IMR-90 (cell line): ENCODE results near the gene C1QTNF1.

Experiments
- BHLHE40 ChIP-seq: fragments of 150-350 bp; IDR thresholded peaks from 2 replicates; pipeline ENCODE4 v1.6.1; 2016; ENCODE audit warnings: mild to moderate bottlenecking, low read depth, low read length
- CEBPB ChIP-seq: IDR thresholded peaks from 2 replicates; pipeline ENCODE4 v1.6.1; 2012; ENCODE audit warnings: low read depth, low read length, improper control_type of control experiment
- CTCF ChIP-seq: conservative IDR thresholded peaks from 2 replicates; pipeline ENCODE4 v1.5.1; 2012; ENCODE audit warnings: mild to moderate bottlenecking, low read depth, low read length, improper control_type of control experiment
- FOS ChIP-seq: fragments of 150-350 bp; IDR thresholded peaks from 2 replicates; pipeline ENCODE4 v1.6.1; 2016; ENCODE audit warnings: low read depth, low read length
- MAFK ChIP-seq: IDR thresholded peaks from 2 replicates; pipeline ENCODE4 v1.6.1; 2012; ENCODE audit warnings: low read depth, low read length, improper control_type of control experiment
- MXI1 ChIP-seq: IDR thresholded peaks from 2 replicates; pipeline ENCODE4 v1.6.1; 2012; ENCODE audit warnings: low read depth, mild to moderate bottlenecking, low read length, moderate library complexity, borderline replicate concordance
- NFE2L2 ChIP-seq: fragments of 150-350 bp; IDR thresholded peaks from 2 replicates; pipeline ENCODE4 v1.6.1; 2016; ENCODE audit warnings: low read depth, mild to moderate bottlenecking, low read length
- POLR2A ChIP-seq: IDR thresholded peaks from 2 replicates; pipeline ENCODE4 v1.6.1; 2012; ENCODE audit warnings: mild to moderate bottlenecking, low read depth, low read length
- RAD21 ChIP-seq: IDR thresholded peaks from 2 replicates; pipeline ENCODE4 v1.6.1; 2012; ENCODE audit warnings: low read length, improper control_type of control experiment
- RCOR1 ChIP-seq: IDR thresholded peaks from 2 replicates; pipeline ENCODE4 v1.6.1; 2012; ENCODE audit warnings: mild to moderate bottlenecking, low read length, improper control_type of control experiment; ENCODE audit not compliant: insufficient replicate concordance
- RFX5 ChIP-seq: IDR thresholded peaks from 2 replicates; pipeline ENCODE4 v1.8.0; 2012; ENCODE audit warnings: low read depth, mild to moderate bottlenecking, low read length, moderate library complexity
- SMC3 ChIP-seq: fragments of 150-350 bp; IDR thresholded peaks from 2 replicates; pipeline ENCODE4 v1.6.1; 2016; ENCODE audit warnings: low read depth, mild to moderate bottlenecking, antibody characterized with exemption, low read length, moderate library complexity
- TF ChIP-seq, protein P1 (sequence below): fragments of 150-350 bp; IDR thresholded peaks from 2 replicates; pipeline ENCODE4 v1.6.1; 2017; ENCODE audit warnings: mild to moderate bottlenecking, antibody characterized with exemption, low read length, low read depth
- TF ChIP-seq, protein P2 (sequence below): fragments of 150-350 bp; IDR thresholded peaks from 2 replicates; pipeline ENCODE4 v1.6.1; 2016; ENCODE audit warnings: low read depth, mild to moderate bottlenecking, low read length, moderate library complexity, borderline replicate concordance

DNA sequence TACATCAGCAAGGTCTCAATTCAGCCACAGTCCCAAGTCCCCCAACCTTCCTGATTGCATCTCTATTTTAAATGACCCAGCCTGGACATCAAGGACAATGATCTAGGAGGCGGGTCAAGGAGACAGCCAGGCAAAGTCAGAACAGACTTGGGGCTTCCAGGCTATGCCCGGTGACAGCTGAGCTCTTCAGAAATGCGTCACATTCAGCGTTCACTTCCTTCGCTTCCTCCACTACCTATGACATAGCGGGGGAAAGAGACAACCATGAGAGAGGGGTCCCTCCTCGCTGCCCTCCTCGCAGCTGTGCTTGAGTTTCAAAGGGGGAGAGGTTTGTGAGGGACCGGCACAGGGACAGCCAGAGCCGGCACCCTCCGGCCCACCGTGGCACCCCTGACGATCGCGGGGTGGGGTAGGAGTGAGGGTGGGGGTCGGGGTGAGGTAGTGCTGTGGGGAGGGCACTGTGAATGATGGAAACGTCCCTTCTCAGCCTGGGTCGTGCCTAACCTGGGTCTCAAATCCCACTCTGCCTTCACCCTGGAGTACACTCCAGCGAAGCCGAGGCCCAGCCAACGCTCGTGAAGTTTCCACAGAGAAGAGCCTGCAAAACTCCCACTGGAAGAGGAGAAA is 31.9 kb upstream of the C1QTNF1 start:
- TF ChIP-seq POLR2A (no peak), CTCF (no peak), SMC3 (no peak), RAD21 (no peak), RCOR1 (no peak), NFE2L2 (no peak), RFX5 (no peak), CEBPB (no peak), MAFK (no peak), FOS (no peak), BHLHE40 (no peak), MXI1 (no peak)
- TF ChIP-seq, protein P1, sequence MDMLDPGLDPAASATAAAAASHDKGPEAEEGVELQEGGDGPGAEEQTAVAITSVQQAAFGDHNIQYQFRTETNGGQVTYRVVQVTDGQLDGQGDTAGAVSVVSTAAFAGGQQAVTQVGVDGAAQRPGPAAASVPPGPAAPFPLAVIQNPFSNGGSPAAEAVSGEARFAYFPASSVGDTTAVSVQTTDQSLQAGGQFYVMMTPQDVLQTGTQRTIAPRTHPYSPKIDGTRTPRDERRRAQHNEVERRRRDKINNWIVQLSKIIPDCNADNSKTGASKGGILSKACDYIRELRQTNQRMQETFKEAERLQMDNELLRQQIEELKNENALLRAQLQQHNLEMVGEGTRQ, result no peak
- TF ChIP-seq, protein P2, sequence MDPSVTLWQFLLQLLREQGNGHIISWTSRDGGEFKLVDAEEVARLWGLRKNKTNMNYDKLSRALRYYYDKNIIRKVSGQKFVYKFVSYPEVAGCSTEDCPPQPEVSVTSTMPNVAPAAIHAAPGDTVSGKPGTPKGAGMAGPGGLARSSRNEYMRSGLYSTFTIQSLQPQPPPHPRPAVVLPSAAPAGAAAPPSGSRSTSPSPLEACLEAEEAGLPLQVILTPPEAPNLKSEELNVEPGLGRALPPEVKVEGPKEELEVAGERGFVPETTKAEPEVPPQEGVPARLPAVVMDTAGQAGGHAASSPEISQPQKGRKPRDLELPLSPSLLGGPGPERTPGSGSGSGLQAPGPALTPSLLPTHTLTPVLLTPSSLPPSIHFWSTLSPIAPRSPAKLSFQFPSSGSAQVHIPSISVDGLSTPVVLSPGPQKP, result no peak
